ENCODE measurements around the gene FLRT2. TPM values are rescaled to one million over a fixed set of nuclear protein-coding genes. Genes with fewer than 3 reads are reported as not detected.

FLRT2 gene
- total RNA-seq, 1 donor from 2014 or later = 0.17 TPM

- DNase-seq (ENCODE audit: low read depth) = no peak
- H3K4me3 ChIP-seq (ENCODE audit: low read depth, low read length) = no peak overlapping the region
- TF ChIP-seq CTCF (conservative IDR thresholded peaks at IDR 0.05; ENCODE audit: low read depth, low read length) = no peak
Measured at GRCh38 chr14:85578357-85578756, 48.4 kb downstream of the FLRT2 start.

- no peak overlapping the region for H3K4me3 ChIP-seq (ENCODE audit: low read depth, low read length)
- TF ChIP-seq CTCF (conservative IDR thresholded peaks at IDR 0.05; ENCODE audit: low read depth, low read length) = no peak
- no peak for DNase-seq (ENCODE audit: low read depth)
Measured at GRCh38 chr14:85578930-85579329, 49.0 kb downstream of the FLRT2 start.

- no peak overlapping the region for H3K4me3 ChIP-seq (ENCODE audit: low read depth, low read length)
- no peak for TF ChIP-seq CTCF (conservative IDR thresholded peaks at IDR 0.05; ENCODE audit: low read depth, low read length)
- no peak for DNase-seq (ENCODE audit: low read depth)
Measured at GRCh38 chr14:85579942-85580341, 50.0 kb downstream of the FLRT2 start.

GRCh38 chr14:85580536-85581140 is 50.7 kb downstream of the FLRT2 start:
- H3K4me3 ChIP-seq (ENCODE audit: low read depth, low read length) = no peak overlapping the region
- no peak for TF ChIP-seq CTCF (conservative IDR thresholded peaks at IDR 0.05; ENCODE audit: low read depth, low read length)
- no peak for DNase-seq (ENCODE audit: low read depth)

GRCh38 chr14:85581691-85582090 is 51.7 kb downstream of the FLRT2 start:
- H3K4me3 ChIP-seq (ENCODE audit: low read depth, low read length) = no peak overlapping the region
- no peak for DNase-seq (ENCODE audit: low read depth)
- TF ChIP-seq CTCF (conservative IDR thresholded peaks at IDR 0.05; ENCODE audit: low read depth, low read length) = no peak

GRCh38 chr14:85583380-85583779 is 53.4 kb downstream of the FLRT2 start:
- no peak overlapping the region for H3K4me3 ChIP-seq (ENCODE audit: low read depth, low read length)
- no peak for TF ChIP-seq CTCF (conservative IDR thresholded peaks at IDR 0.05; ENCODE audit: low read depth, low read length)
- DNase-seq (ENCODE audit: low read depth) = no peak

- H3K4me3 ChIP-seq (ENCODE audit: low read depth, low read length) = no peak overlapping the region
- no peak for TF ChIP-seq CTCF (conservative IDR thresholded peaks at IDR 0.05; ENCODE audit: low read depth, low read length)
- DNase-seq (ENCODE audit: low read depth) = no peak
Measured at GRCh38 chr14:85584481-85584880, 54.5 kb downstream of the FLRT2 start.

All from epithelial cell of proximal tubule (primary cell).